Prostate gland (tissue), 2 donors: Measurements from ENCODE around the gene SERPINA7.

Source experiments
- POLR2A ChIP-seq: fragments of 450-650 bp; IDR thresholded peaks from one replicate; pipeline ENCODE4 v1.6.1; 2016; ENCODE audit warnings: antibody characterized with exemption, mild to moderate bottlenecking
- POLR2AphosphoS5 ChIP-seq: sonication (generic); formaldehyde crosslinking; IDR thresholded peaks from one replicate; pipeline ENCODE4 v1.6.1; 2017; ENCODE audit warnings: antibody characterized with exemption
- TF ChIP-seq, protein P1 (sequence below), 4 experiments: fragments of 200-600 bp in 2 of 4; fragments of 450-650 bp in 2 of 4; sonication (generic) in 2 of 4; IDR thresholded peaks; 1 replicate in 3 of 4; 2 replicates in 1 of 4; pipeline ENCODE4 v1.5.1; 2016 to 2019; ENCODE audit warnings: antibody characterized with exemption in 4 of 4, mild to moderate bottlenecking in 2 of 4, moderate library complexity in 2 of 4

DNA sequence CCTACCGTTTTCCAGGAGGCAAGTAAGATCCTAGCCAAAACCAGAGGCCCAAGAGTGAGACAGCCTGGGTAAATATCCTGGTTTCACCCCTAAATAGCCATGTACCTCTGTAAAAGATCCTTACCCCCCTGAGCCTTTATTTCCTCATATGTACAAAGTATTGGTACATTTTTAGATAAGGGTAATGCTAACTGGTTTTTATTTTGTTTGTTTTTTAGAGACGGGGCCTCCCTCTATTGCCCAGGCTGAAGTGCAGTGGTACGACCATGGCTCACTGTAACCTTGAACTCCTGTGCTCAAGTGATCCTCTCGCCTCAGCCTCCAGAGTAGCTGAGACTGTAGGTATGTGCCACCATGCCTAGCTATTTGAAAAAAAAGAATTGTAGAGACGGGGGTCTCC lies 29.4 kb downstream of the SERPINA7 start:
- TF ChIP-seq, protein P1, sequence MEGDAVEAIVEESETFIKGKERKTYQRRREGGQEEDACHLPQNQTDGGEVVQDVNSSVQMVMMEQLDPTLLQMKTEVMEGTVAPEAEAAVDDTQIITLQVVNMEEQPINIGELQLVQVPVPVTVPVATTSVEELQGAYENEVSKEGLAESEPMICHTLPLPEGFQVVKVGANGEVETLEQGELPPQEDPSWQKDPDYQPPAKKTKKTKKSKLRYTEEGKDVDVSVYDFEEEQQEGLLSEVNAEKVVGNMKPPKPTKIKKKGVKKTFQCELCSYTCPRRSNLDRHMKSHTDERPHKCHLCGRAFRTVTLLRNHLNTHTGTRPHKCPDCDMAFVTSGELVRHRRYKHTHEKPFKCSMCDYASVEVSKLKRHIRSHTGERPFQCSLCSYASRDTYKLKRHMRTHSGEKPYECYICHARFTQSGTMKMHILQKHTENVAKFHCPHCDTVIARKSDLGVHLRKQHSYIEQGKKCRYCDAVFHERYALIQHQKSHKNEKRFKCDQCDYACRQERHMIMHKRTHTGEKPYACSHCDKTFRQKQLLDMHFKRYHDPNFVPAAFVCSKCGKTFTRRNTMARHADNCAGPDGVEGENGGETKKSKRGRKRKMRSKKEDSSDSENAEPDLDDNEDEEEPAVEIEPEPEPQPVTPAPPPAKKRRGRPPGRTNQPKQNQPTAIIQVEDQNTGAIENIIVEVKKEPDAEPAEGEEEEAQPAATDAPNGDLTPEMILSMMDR (IDR thresholded peaks at IDR 0.05) = no peak
- TF ChIP-seq POLR2A (no peak), POLR2AphosphoS5 (no peak)
